GM12875 (cell line): ENCODE data around the gene RNF157.

Source experiments
- H3K4me3 ChIP-seq: one replicate; pipeline ENCODE4 v1.5.1; 2011; ENCODE audit warnings: low read depth, low read length, control low read depth
- TF ChIP-seq, protein P1 (sequence below): IDR thresholded peaks from 2 replicates; pipeline ENCODE4 v1.5.1; 2011; ENCODE audit warnings: low read depth, mild to moderate bottlenecking, control low read depth, inconsistent platforms, low read length, moderate library complexity, borderline replicate concordance; ENCODE audit not compliant: insufficient read depth

RNF157 gene

DNA sequence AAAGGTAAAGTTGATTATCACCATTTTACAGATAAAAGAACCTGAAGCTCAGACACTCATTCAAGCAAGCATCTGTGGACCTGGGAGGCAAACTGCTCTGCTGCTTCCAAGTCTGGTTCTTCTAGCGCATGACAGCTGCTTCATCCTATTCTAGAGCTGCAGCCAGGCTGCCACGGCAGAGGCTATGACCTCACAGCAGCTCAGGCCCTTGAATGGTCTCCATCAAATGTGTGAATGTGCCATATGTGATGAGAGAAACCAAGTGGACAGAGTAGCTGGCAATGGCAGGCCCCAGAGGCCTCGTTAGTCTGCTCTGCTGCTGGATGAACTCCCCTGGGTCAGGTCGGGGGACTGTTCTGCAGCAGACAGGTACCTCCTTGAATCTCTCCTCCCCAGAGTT is 68.6 kb downstream of the RNF157 start:
- TF ChIP-seq, protein P1, sequence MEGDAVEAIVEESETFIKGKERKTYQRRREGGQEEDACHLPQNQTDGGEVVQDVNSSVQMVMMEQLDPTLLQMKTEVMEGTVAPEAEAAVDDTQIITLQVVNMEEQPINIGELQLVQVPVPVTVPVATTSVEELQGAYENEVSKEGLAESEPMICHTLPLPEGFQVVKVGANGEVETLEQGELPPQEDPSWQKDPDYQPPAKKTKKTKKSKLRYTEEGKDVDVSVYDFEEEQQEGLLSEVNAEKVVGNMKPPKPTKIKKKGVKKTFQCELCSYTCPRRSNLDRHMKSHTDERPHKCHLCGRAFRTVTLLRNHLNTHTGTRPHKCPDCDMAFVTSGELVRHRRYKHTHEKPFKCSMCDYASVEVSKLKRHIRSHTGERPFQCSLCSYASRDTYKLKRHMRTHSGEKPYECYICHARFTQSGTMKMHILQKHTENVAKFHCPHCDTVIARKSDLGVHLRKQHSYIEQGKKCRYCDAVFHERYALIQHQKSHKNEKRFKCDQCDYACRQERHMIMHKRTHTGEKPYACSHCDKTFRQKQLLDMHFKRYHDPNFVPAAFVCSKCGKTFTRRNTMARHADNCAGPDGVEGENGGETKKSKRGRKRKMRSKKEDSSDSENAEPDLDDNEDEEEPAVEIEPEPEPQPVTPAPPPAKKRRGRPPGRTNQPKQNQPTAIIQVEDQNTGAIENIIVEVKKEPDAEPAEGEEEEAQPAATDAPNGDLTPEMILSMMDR = no peak
- H3K4me3 ChIP-seq = no peak overlapping the region

DNA sequence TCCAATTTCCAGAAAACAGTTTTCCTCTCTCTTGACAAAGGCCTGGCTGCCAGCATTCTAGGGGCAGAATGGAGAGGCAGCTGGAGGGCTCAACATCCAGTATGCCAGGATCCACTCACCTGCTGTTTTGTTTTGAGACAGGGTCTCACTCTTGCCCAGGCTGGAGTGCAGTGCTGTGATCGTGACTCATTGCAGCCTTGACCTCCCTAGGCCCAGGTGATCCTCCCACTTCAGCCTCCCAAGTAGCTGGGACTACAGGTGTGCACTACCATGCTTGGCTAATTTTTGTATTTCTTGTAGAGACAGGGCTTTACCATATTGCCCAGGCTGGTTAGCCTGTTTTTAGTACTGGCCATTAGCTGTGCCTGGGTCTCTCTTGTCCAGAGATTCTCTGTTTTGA is 70.2 kb downstream of the RNF157 start:
- H3K4me3 ChIP-seq = no peak overlapping the region
- TF ChIP-seq, protein P1 = no peak

DNA sequence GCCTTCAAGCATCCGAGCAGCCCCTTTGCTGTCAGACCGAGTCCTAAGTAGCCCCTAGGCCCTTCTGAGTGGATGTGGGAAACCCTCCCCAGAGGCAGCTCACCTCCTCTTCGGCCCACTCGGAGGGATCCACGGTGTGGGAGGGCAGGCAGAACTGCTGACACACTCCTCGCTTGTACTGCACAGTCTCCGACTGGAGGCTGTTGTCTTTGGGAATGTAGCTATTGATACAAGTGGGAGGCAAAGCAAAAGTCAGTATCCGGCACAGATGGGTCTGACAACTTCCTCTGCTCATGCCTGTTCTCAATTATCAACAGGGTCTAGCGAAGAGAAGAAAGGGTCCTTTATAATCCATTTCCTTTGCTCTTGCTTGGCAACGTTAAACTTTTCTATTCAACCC is 73.4 kb downstream of the RNF157 start:
- H3K4me3 ChIP-seq = no peak overlapping the region

DNA sequence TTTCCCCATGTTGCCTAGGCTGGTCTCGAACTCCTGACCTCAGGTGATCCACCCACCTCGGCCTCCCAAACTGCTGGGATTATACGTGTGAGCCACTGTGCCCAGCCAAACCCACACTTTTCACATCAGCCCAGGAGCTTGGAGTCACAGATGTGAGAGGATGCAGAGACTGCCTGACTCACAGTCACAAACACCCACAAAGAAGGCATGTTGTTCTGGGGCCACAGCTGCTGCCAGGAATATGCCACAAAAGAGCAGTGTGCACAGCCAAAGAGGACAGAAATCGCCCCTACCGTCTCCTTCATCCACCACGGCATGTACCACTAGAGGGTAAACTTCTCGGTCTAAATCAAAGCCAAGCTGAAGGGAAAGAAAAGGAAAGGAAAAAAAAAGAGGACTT is 74.1 kb downstream of the RNF157 start:
- no peak overlapping the region for H3K4me3 ChIP-seq
- TF ChIP-seq, protein P1 = no peak

More for the DNA sequence above, 73.4 kb downstream of the RNF157 start:
- TF ChIP-seq, protein P1 = no peak

DNA sequence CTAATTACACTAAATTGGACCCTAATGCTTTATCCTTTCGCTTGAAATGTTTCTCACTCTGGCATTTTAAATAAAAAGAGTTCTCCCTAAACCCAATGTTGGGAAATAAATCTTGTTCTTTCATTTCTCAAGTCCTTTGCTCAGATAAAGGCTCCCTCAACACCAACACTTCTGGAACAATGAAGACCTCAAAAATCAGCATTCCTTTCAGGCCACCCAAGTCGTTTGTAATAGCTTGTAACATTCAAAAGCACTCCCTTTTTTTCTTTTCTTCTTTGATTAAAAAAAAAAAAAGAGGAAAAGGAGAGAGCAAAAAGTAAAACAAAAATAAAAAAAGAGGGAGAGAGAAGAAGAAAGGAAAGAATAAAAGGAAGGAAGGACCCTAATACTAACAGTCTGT is 76.0 kb downstream of the RNF157 start:
- no peak overlapping the region for H3K4me3 ChIP-seq
- TF ChIP-seq, protein P1 = no peak

DNA sequence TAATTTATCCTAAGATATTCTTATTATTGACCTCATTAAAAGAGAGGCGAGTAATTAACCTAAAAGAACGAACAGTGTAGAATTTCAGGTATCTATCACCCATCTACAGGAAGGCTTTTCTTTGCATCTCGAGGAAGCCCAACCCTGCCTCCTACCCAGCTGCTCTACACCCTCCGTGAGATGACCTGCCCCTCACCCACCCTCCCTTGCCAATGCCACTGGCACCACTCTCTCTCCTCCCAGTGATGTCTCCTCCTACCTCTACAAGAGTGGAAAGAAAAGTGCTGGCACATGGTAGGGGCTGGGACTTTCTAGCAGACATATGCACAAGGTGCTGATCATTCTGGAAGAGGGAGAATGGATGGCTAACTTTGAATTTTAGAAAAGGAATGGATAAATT is 76.4 kb downstream of the RNF157 start:
- TF ChIP-seq, protein P1 = no peak
- no peak overlapping the region for H3K4me3 ChIP-seq

DNA sequence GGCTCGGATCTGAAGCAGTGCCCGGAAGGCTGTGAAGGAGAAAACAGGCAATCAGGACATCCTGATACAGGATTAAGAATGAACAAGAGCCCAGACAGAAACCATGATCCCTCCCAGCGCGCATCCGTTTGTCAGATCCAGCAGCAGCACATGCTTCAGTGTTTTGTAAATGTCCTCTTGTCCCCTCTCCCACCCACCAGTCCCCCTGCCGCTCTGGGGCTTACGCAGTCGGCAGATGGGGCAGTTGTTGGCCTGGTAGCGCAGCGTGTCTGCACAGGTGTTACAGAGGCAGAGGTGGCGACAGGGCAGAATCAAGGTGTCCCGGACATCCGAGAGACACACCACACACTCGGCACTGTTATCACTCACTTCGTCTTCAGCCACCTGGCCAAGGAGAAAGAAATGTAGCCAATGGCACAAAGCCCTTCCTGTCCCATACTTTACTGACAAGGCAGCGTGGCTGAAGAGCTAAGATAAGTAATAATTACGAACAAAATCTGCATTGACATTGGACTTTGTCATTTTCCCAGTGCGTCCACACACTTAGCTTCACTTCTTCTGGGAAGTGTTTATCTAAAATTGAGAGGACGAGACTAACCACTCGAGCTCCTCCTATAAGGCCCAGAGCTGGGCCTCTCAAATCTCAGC is 78.5 kb downstream of the RNF157 start:
- TF ChIP-seq, protein P1 = no peak
- no peak overlapping the region for H3K4me3 ChIP-seq
